HepG2 (cell line): ENCODE data around the gene SLC9C2. TPM values are rescaled to one million over a fixed set of nuclear protein-coding genes. Genes with fewer than 3 reads are reported as not detected.

Source experiments
- ATAC-seq: fragments of 200-7000 bp; cut with Tn5 transposase; 3 replicates; pipeline ENCODE4 v1.9.1; 2020; ENCODE audit warnings: mild to moderate bottlenecking, moderate library complexity
- BruUV-seq: library from RNA; stranded (reverse); fragments of 400-500 nt; replicated peaks from 2 replicates; lab custom pipeline; 2021; lab: Mats Ljungman, UMichigan
- CTCF ChIA-PET: fragments of 300-600 bp; formaldehyde crosslinking; extraction: SDS; loops from one replicate; lab custom pipeline; 2021; ENCODE audit warnings: low total read pairs, inconsistent platforms, low intra/inter-chr PET ratio; lab: Yijun Ruan, JAX
- POLR2A ChIA-PET: fragments of 350-600 bp; sonication (Branson Sonifier 250); formaldehyde crosslinking; loops from one replicate; lab custom pipeline; 2020; ENCODE audit warnings: antibody characterized with exemption, inconsistent platforms; lab: Yijun Ruan, JAX
- DNase-seq: peaks from one replicate; pipeline ENCODE4 v3.0.0-alpha.2; 2015; ENCODE audit warnings: low spot score
- FAIRE-seq: peaks from 3 replicates; lab custom pipeline; 2011; peaks lifted over from hg19 to GRCh38; lab: Jason Lieb, UNC
- H2AFZ ChIP-seq: one replicate; pipeline ENCODE4 v1.6.1; 2011; ENCODE audit warnings: low read length, inconsistent platforms
- H3K27ac ChIP-seq: fragments of 300-600 bp; 3 replicates; pipeline ENCODE4 v1.8.0; 2011; ENCODE audit warnings: mixed run types, mild to moderate bottlenecking, mixed read lengths, low read length, inconsistent platforms; ENCODE audit not compliant: insufficient read depth; ENCODE audit errors: extremely low read length
- H3K27me3 ChIP-seq, 2 experiments: fragments of 200-600 bp in 1 of 2; 2 replicates in 1 of 2; 3 replicates in 1 of 2; pipeline versions ENCODE4 v1.6.0 to v1.8.0; 2011; ENCODE audit warnings: low read length in 2 of 2, mild to moderate bottlenecking in 2 of 2, moderate library complexity in 2 of 2, inconsistent platforms in 1 of 2; ENCODE audit not compliant: insufficient read depth in 2 of 2, control insufficient read depth in 1 of 2
- H3K36me3 ChIP-seq, 2 experiments: fragments of 200-600 bp in 1 of 2; replicated peaks in 1 of 2; 2 replicates in 1 of 2; 3 replicates in 1 of 2; pipeline versions ENCODE4 v1.5.1 to v1.8.0; 2011; ENCODE audit warnings: low read length in 2 of 2, inconsistent platforms in 1 of 2; ENCODE audit not compliant: insufficient read depth in 2 of 2, control insufficient read depth in 1 of 2
- H3K4me1 ChIP-seq: 2 replicates; pipeline ENCODE4 v1.5.1; 2012; ENCODE audit warnings: low read length, inconsistent platforms; ENCODE audit not compliant: insufficient read depth
- H3K4me2 ChIP-seq: 2 replicates; pipeline ENCODE4 v1.6.0; 2011; ENCODE audit warnings: low read depth, low read length, inconsistent platforms
- H3K4me3 ChIP-seq, 3 experiments: fragments of 200-600 bp in 1 of 3; sonication (generic), shearing (Covaris generic) in 1 of 3; replicated peaks in 1 of 3; 2 replicates each; pipeline ENCODE4 v1.5.1; 2011 to 2016; ENCODE audit warnings: low read length in 3 of 3, inconsistent platforms in 2 of 3, low read depth in 2 of 3, mild to moderate bottlenecking in 2 of 3, control low read depth in 1 of 3, mixed read lengths in 1 of 3; ENCODE audit not compliant: insufficient read depth in 1 of 3
- H3K79me2 ChIP-seq: one replicate; pipeline ENCODE4 v1.6.1; 2011; ENCODE audit warnings: low read length, inconsistent platforms; ENCODE audit not compliant: insufficient read depth
- H3K9ac ChIP-seq: 2 replicates; pipeline ENCODE4 v1.6.0; 2011; ENCODE audit warnings: mild to moderate bottlenecking, low read depth, low read length, inconsistent platforms; ENCODE audit not compliant: insufficient read depth
- H3K9me3 ChIP-seq: 2 replicates; pipeline ENCODE4 v1.5.1; 2012; ENCODE audit warnings: mild to moderate bottlenecking, low read length
- H4K20me1 ChIP-seq: 2 replicates; pipeline ENCODE4 v1.6.0; 2011; ENCODE audit warnings: inconsistent platforms, mild to moderate bottlenecking, low read length, moderate library complexity; ENCODE audit not compliant: insufficient read depth
- CBX1 ChIP-seq: IDR thresholded peaks from one replicate; pipeline ENCODE4 v1.6.1; 2016; ENCODE audit warnings: antibody characterized with exemption, low read depth
- DDIT3 ChIP-seq: sonication (generic); formaldehyde crosslinking; IDR thresholded peaks from 2 replicates; pipeline ENCODE4 v1.4.0; 2020; ENCODE audit warnings: mild to moderate bottlenecking, missing genetic modification reagents
- FUBP1 ChIP-seq: sonication (generic); formaldehyde crosslinking; IDR thresholded peaks from 2 replicates; pipeline ENCODE4 v1.5.1; 2020; ENCODE audit warnings: missing genetic modification reagents, mild to moderate bottlenecking, borderline replicate concordance
- HMGXB3 ChIP-seq: sonication (generic); formaldehyde crosslinking; IDR thresholded peaks from 2 replicates; pipeline ENCODE4 v1.4.0; 2020; ENCODE audit warnings: missing genetic modification reagents, borderline replicate concordance
- KLF9 ChIP-seq: IDR thresholded peaks from 2 replicates; pipeline ENCODE4 v1.6.1; 2016; ENCODE audit warnings: low read depth
- RFXANK ChIP-seq: IDR thresholded peaks from 2 replicates; pipeline ENCODE4 v1.6.1; 2016
- SIX4 ChIP-seq: sonication (generic); formaldehyde crosslinking; IDR thresholded peaks from 2 replicates; pipeline ENCODE4 v1.4.0; 2020; ENCODE audit warnings: missing genetic modification reagents
- SMC3 ChIP-seq: IDR thresholded peaks from 2 replicates; pipeline ENCODE4 v1.6.1; 2011; ENCODE audit warnings: low read length, improper control_type of control experiment
- ZBTB42 ChIP-seq: sonication (generic); formaldehyde crosslinking; IDR thresholded peaks from 2 replicates; pipeline ENCODE4 v1.5.0; 2020; ENCODE audit warnings: mild to moderate bottlenecking, missing genetic modification reagents
- ZNF562 ChIP-seq: sonication (generic); formaldehyde crosslinking; IDR thresholded peaks from 2 replicates; pipeline ENCODE4 v1.8.0; 2022; ENCODE audit warnings: missing genetic modification reagents, borderline replicate concordance
- WGBS: methylation state at CpG from one replicate; pipeline ENCODE4 v1.1.6; 2017; ENCODE audit warnings: low lambda C conversion rate; 5-methylcytosine and 5-hydroxymethylcytosine counted together
- in situ Hi-C: cut with HindIII; loops from 2 replicates; pipeline ENCODE4 v1.10.0; 2017; ENCODE audit warnings: low pct_unique_long_range_greater_than_20kb; ENCODE audit not compliant: extremely low pct_ligation_motif_present
- intact Hi-C: fragments of 100-400 bp; cut with micrococcal nuclease; formaldehyde crosslinking; loops from one replicate; pipeline ENCODE4 v1.10.0; 2022; ENCODE audit not compliant: unreplicated experiment
- polyA plus RNA-seq, 8 experiments: library from polyadenylated mRNA; depleted of rRNA in 3 of 8; stranded (reverse) in 7 of 8; unstranded in 1 of 8; fragments of >200 nt; fragmentation: Illumina TruSeq in 4 of 8; extraction: Trizol in 4 of 8; gene quantifications; 2 replicates each; pipeline versions ENCODE4 v1.2.1 to v1.2.3, GENCODE V29; 2011 to 2016; ENCODE audit warnings: low read depth in 4 of 8, missing spikeins in 1 of 8, mixed read lengths in 1 of 8; ENCODE audit not compliant: insufficient read depth in 1 of 8
- total RNA-seq, 5 experiments: library from RNA; depleted of rRNA; stranded (reverse); fragments of >200 nt; fragmentation: Illumina TruSeq; extraction: Trizol; gene quantifications; 2 replicates each; pipeline ENCODE4 v1.2.3, GENCODE V29; 2016; ENCODE audit warnings: low read depth in 1 of 5

The SLC9C2 gene
- total and polyA plus RNA-seq, 2 of the 13 experiments (the other 11 are each of a cell fraction or from before 2014, with no cell fraction given) = 0.03 TPM; not detected in 1

- ATAC-seq (no peak), DNase-seq (no peak), FAIRE-seq (no peak)
- Histone ChIP-seq H3K9me3 (no peaks in the 10 kb centered on the region), H3K27ac (no peak overlapping the region), H3K9ac (no peak overlapping the region), H3K4me3 (no peak overlapping the region), H3K27me3 (no peaks in the 10 kb centered on the region), H3K36me3 (no peaks in the 10 kb centered on the region), H4K20me1 (no peaks in the 10 kb centered on the region), H3K4me2 (no peak overlapping the region), H3K4me1 (no peaks in the 10 kb centered on the region), H3K79me2 (no peaks in the 10 kb centered on the region), H2AFZ (no peak overlapping the region)
- POLR2A ChIA-PET = no interaction called here
- CTCF ChIA-PET = no interaction called here
- in situ Hi-C loops = no loop called here
- TF ChIP-seq KLF9 (no peak), DDIT3 (no peak), SIX4 (CRISPR knock-in tag) (no peak), RFXANK (CRISPR knock-in tag) (no peak), SMC3 (no peak), ZBTB42 (CRISPR knock-in tag) (no peak), FUBP1 (no peak), CBX1 (no peak), ZNF562 (CRISPR knock-in tag) (no peak), HMGXB3 (CRISPR knock-in tag) (no peak)
- BruUV-seq = no TSS peak
- intact Hi-C loops = no loop called here
- WGBS = 1% methylated on average over 3 of the region's 3 CpGs
These were observed 42.5 kb downstream of the SLC9C2 start for GRCh38 chr1:173560285-173560880.
